Peyer's patch (tissue), 4 donors: Measurements from ENCODE around the gene RAB2B. TPM values are rescaled to one million over a fixed set of nuclear protein-coding genes. Genes with fewer than 3 reads are reported as not detected.

ENCODE experiments used
- DNase-seq, 3 donors: peaks; one replicate each; pipeline ENCODE4 v3.0.0-alpha.2; 2017 to 2019
- H3K27ac ChIP-seq, 4 donors: fragments of 200-600 bp; sonication (generic); one replicate each; pipeline ENCODE4 v1.5.1; 2016 to 2019
- H3K27me3 ChIP-seq, 2 donors: fragments of 200-600 bp; sonication (generic); one replicate each; pipeline ENCODE4 v1.5.1; 2019
- H3K36me3 ChIP-seq, 3 donors: fragments of 200-600 bp; sonication (generic); one replicate each; pipeline ENCODE4 v1.5.1; 2016 to 2019
- H3K4me1 ChIP-seq, 4 donors: fragments of 200-600 bp; sonication (generic); one replicate each; pipeline ENCODE4 v1.5.1; 2016 to 2019
- H3K4me3 ChIP-seq, 4 donors: fragments of 200-600 bp; sonication (generic); 1 replicate in 3 of 4; 2 replicates in 1 of 4; pipeline ENCODE4 v1.5.1; 2016 to 2019; ENCODE audit warnings: mild to moderate bottlenecking in 1 of 4
- H3K9me3 ChIP-seq, 4 donors: fragments of 200-600 bp; sonication (generic); one replicate each; pipeline ENCODE4 v1.5.1; 2016 to 2019; ENCODE audit warnings: mild to moderate bottlenecking in 1 of 4
- CTCF ChIP-seq, 6 experiments: fragments of 450-650 bp in 4 of 6; fragments of 200-600 bp in 2 of 6; sonication (generic) in 1 of 6; IDR thresholded peaks; one replicate each; pipeline ENCODE4 v1.5.1; 2017 to 2019; ENCODE audit warnings: antibody characterized with exemption in 6 of 6, mild to moderate bottlenecking in 3 of 6, moderate library complexity in 1 of 6
- POLR2A ChIP-seq, 2 donors: fragments of 450-650 bp; IDR thresholded peaks; one replicate each; pipeline ENCODE4 v1.5.1; 2017; ENCODE audit warnings: antibody characterized with exemption in 2 of 2, mild to moderate bottlenecking in 2 of 2, moderate library complexity in 2 of 2
- total RNA-seq, 4 donors: library from RNA; depleted of rRNA; stranded (reverse); fragments of >200 nt; gene quantifications; one replicate each; pipeline ENCODE4 v1.1.0, GENCODE V29; 2016

The RAB2B gene
- total RNA-seq, result 10 to 100 TPM in 3 of 4 donors, 1 to 10 TPM in 1; 7.4 to 22.4 (median 20.8) TPM

GRCh38 chr14:21476925-21477681, at the start of gene RAB2B, which contains the start of gene TOX4:
Gene RAB2B (minus strand): TSS chr14:21476959. CDS start chr14:21476872, 87 bp downstream.
Gene TOX4 (plus strand): TSS chr14:21477195. CDS start chr14:21477279, 84 bp downstream.
- H3K4me1 ChIP-seq, result peaks cover 0 to 14% (median 6%) of the 10 kb centered on the region in 4 donors
- H3K27me3 ChIP-seq, result no peaks in the 10 kb centered on the region
- peaks cover 0 to 29% (median 0%) of the 10 kb centered on the region in 3 donors for H3K36me3 ChIP-seq
- H3K9me3 ChIP-seq, result no peaks in the 10 kb centered on the region
- peak within 1 kb of the TSS; percentile 82 to 91 (median 89) for H3K27ac ChIP-seq
- peak; percentile 94 to 98 (median 94) for DNase-seq
- H3K4me3 ChIP-seq, result peak within 1 kb of the TSS; percentile 72 to 86 (median 78)
- TF ChIP-seq CTCF (IDR thresholded peaks at IDR 0.05), result peak; percentile 93 to 100 (median 99)
- TF ChIP-seq POLR2A (IDR thresholded peaks at IDR 0.05), result peak; percentile 67 to 79

GRCh38 chr14:21525962-21526671, 49.4 kb upstream of the RAB2B start, which contains the start of gene SALL2:
Gene SALL2 (minus strand): TSS chr14:21526346. CDS start chr14:21526127, 219 bp downstream.
- Histone ChIP-seq H3K27me3 (no peaks in the 10 kb centered on the region), H3K4me1 (peaks cover 0 to 10% (median 0%) of the 10 kb centered on the region in 4 donors), H3K4me3 (peak within 1 kb of the TSS; percentile 57 to 72 (median 66)), H3K9me3 (no peaks in the 10 kb centered on the region), H3K36me3 (no peaks in the 10 kb centered on the region), H3K27ac (peak within 1 kb of the TSS; percentile 27 to 86 (median 62))
- DNase-seq, result peak; percentile 59 to 79 (median 63)
- no peak for TF ChIP-seq CTCF (IDR thresholded peaks at IDR 0.05)
- no peak for TF ChIP-seq POLR2A (IDR thresholded peaks at IDR 0.05)

- DNase-seq, result no peak
- H3K27me3 ChIP-seq, result no peaks in the 10 kb centered on the region
- peak overlapping the region; percentile 27 to 86 (median 62) for H3K27ac ChIP-seq
- H3K9me3 ChIP-seq, result no peaks in the 10 kb centered on the region
- H3K4me3 ChIP-seq, result peak overlapping the region; percentile 57 to 72 (median 66)
- H3K4me1 ChIP-seq, result peaks cover 0 to 10% (median 0%) of the 10 kb centered on the region in 4 donors
- H3K36me3 ChIP-seq, result no peaks in the 10 kb centered on the region
- TF ChIP-seq CTCF (IDR thresholded peaks at IDR 0.05), result no peak
- no peak for TF ChIP-seq POLR2A (IDR thresholded peaks at IDR 0.05)
These were observed 48.8 kb upstream of the RAB2B start for GRCh38 chr14:21525571-21525961.

- no peaks in the 10 kb centered on the region for H3K36me3 ChIP-seq
- H3K9me3 ChIP-seq, result no peaks in the 10 kb centered on the region
- H3K27ac ChIP-seq, result peak overlapping the region in 2 of 4 donors; percentile 62 to 86
- DNase-seq, result no peak
- H3K4me3 ChIP-seq, result peak overlapping the region in 2 of 4 donors; percentile 57 to 68
- no peaks in the 10 kb centered on the region for H3K27me3 ChIP-seq
- peaks cover 0 to 10% (median 0%) of the 10 kb centered on the region in 4 donors for H3K4me1 ChIP-seq
- TF ChIP-seq CTCF (IDR thresholded peaks at IDR 0.05) (no peak), POLR2A (IDR thresholded peaks at IDR 0.05) (no peak)
These were observed 48.1 kb upstream of the RAB2B start for GRCh38 chr14:21524575-21525490.

- no peaks in the 10 kb centered on the region for H3K9me3 ChIP-seq
- peaks cover 0 to 10% (median 0%) of the 10 kb centered on the region in 4 donors for H3K4me1 ChIP-seq
- no peaks in the 10 kb centered on the region for H3K27me3 ChIP-seq
- no peak for DNase-seq
- H3K4me3 ChIP-seq, result no peak overlapping the region
- TF ChIP-seq POLR2A (IDR thresholded peaks at IDR 0.05), result no peak
- no peak for TF ChIP-seq CTCF (IDR thresholded peaks at IDR 0.05)
- H3K27ac ChIP-seq, result no peak overlapping the region
- no peaks in the 10 kb centered on the region for H3K36me3 ChIP-seq
These were observed 46.4 kb upstream of the RAB2B start for GRCh38 chr14:21523203-21523602.
